Liver (tissue), 9 donors: ENCODE results near the gene SNX15. TPM values are rescaled to one million over a fixed set of nuclear protein-coding genes. Genes with fewer than 3 reads are reported as not detected.

Experiments used
- DNase-seq: peaks from one replicate; pipeline ENCODE4 v3.0.0-alpha.2; 2017; ENCODE audit warnings: low spot score
- H3K27ac ChIP-seq, 2 donors: one replicate each; pipeline ENCODE4 v1.7.0; 2013; ENCODE audit warnings: inconsistent platforms in 2 of 2, low read length in 2 of 2, control low read depth in 1 of 2, low read depth in 1 of 2, mild to moderate bottlenecking in 1 of 2
- H3K27me3 ChIP-seq, 4 donors: one replicate each; pipeline versions ENCODE4 v1.6.1 to v1.7.0; 2013; ENCODE audit warnings: low read length in 3 of 4, inconsistent platforms in 1 of 4, mild to moderate bottlenecking in 1 of 4, moderate library complexity in 1 of 4; ENCODE audit not compliant: control insufficient read depth in 4 of 4, insufficient read depth in 4 of 4
- H3K36me3 ChIP-seq, 4 donors: one replicate each; pipeline versions ENCODE4 v1.6.1 to v1.7.0; 2013; ENCODE audit warnings: low read length in 3 of 4, mild to moderate bottlenecking in 3 of 4, low read depth in 1 of 4, moderate library complexity in 1 of 4; ENCODE audit not compliant: control insufficient read depth in 4 of 4, insufficient read depth in 3 of 4
- H3K4me1 ChIP-seq, 4 donors: one replicate each; pipeline versions ENCODE4 v1.6.1 to v1.7.0; 2013; ENCODE audit warnings: low read length in 3 of 4, mild to moderate bottlenecking in 3 of 4, moderate library complexity in 1 of 4; ENCODE audit not compliant: control insufficient read depth in 4 of 4, insufficient read depth in 4 of 4
- H3K4me3 ChIP-seq, 3 donors: one replicate each; pipeline versions ENCODE4 v1.6.1 to v1.7.0; 2013; ENCODE audit warnings: low read length in 3 of 3, control low read depth in 1 of 3, low read depth in 1 of 3, mild to moderate bottlenecking in 1 of 3
- H3K9ac ChIP-seq, 2 donors: one replicate each; pipeline ENCODE4 v1.7.0; 2013; ENCODE audit warnings: low read length in 2 of 2, mild to moderate bottlenecking in 2 of 2, moderate library complexity in 2 of 2, control low read depth in 1 of 2, low read depth in 1 of 2
- H3K9me3 ChIP-seq, 4 donors: one replicate each; pipeline versions ENCODE4 v1.6.1 to v1.7.0; 2013; ENCODE audit warnings: low read length in 3 of 4; ENCODE audit not compliant: control insufficient read depth in 4 of 4
- EGR1 ChIP-seq, 2 donors: IDR thresholded peaks; 2 replicates each; pipeline ENCODE4 v1.6.1; 2016 to 2018; ENCODE audit warnings: antibody characterized with exemption in 2 of 2, low read depth in 2 of 2
- FOXA1 ChIP-seq: IDR thresholded peaks from 2 replicates; pipeline ENCODE4 v1.6.1; 2016; ENCODE audit warnings: antibody characterized with exemption
- FOXA2 ChIP-seq: IDR thresholded peaks from 2 replicates; pipeline ENCODE4 v1.6.1; 2016; ENCODE audit warnings: antibody characterized with exemption
- GABPA ChIP-seq, 2 donors: IDR thresholded peaks in 1 of 2; conservative IDR thresholded peaks in 1 of 2; 2 replicates each; pipeline ENCODE4 v1.6.1; 2016; ENCODE audit warnings: antibody characterized with exemption in 2 of 2, mild to moderate bottlenecking in 1 of 2, moderate library complexity in 1 of 2
- HNF4A ChIP-seq, 2 donors: conservative IDR thresholded peaks; 2 replicates each; pipeline ENCODE4 v1.6.1; 2016; ENCODE audit warnings: antibody characterized with exemption in 2 of 2, mild to moderate bottlenecking in 2 of 2
- HNF4G ChIP-seq: IDR thresholded peaks from 2 replicates; pipeline ENCODE4 v1.6.1; 2016; ENCODE audit warnings: antibody characterized with exemption
- JUND ChIP-seq, 2 donors: IDR thresholded peaks; 2 replicates each; pipeline ENCODE4 v1.6.1; 2016; ENCODE audit warnings: antibody characterized with exemption in 2 of 2
- NR2F2 ChIP-seq: IDR thresholded peaks from 2 replicates; pipeline ENCODE4 v1.6.1; 2016; ENCODE audit warnings: antibody characterized with exemption
- RAD21 ChIP-seq, 2 donors: IDR thresholded peaks; 2 replicates each; pipeline ENCODE4 v1.6.1; 2016; ENCODE audit warnings: antibody characterized with exemption in 2 of 2, mild to moderate bottlenecking in 2 of 2
- RXRA ChIP-seq, 2 donors: IDR thresholded peaks; 2 replicates each; pipeline ENCODE4 v1.6.1; 2017 to 2018; ENCODE audit warnings: antibody characterized with exemption in 2 of 2, mild to moderate bottlenecking in 1 of 2
- SP1 ChIP-seq: IDR thresholded peaks from 2 replicates; pipeline ENCODE4 v1.6.1; 2018; ENCODE audit warnings: antibody characterized with exemption, mild to moderate bottlenecking
- TAF1 ChIP-seq: conservative IDR thresholded peaks from 2 replicates; pipeline ENCODE4 v1.6.1; 2016; ENCODE audit warnings: antibody characterized with exemption, mild to moderate bottlenecking
- YY1 ChIP-seq: IDR thresholded peaks from 2 replicates; pipeline ENCODE4 v1.6.1; 2016; ENCODE audit warnings: antibody characterized with exemption, mild to moderate bottlenecking
- WGBS: extraction: QIAGEN DNeasy Blood & Tissue Kit; methylation state at CpG from one replicate; pipeline ENCODE4 v1.1.7; 2013; 5-methylcytosine and 5-hydroxymethylcytosine counted together
- polyA plus RNA-seq, 2 donors: library from polyadenylated mRNA; stranded (reverse) in 1 of 2; unstranded in 1 of 2; fragments of 200-250 nt in 1 of 2; fragments of >200 nt in 1 of 2; fragmentation: Nextera tagmentation in 1 of 2; extraction: Ambion mirVana in 1 of 2; gene quantifications; one replicate each; pipeline versions ENCODE4 v1.2.1 to v1.2.3, GENCODE V29; 2013 to 2015
- total RNA-seq, 2 donors: library from RNA; depleted of rRNA; stranded (reverse); fragments of >200 nt; gene quantifications; one replicate each; pipeline ENCODE4 v1.2.3, GENCODE V29; 2014
- TF ChIP-seq, protein P1 (sequence below): fragments of 150-350 bp; IDR thresholded peaks from 2 replicates; pipeline ENCODE4 v1.5.1; 2017; ENCODE audit warnings: improper control_type of control experiment, low read depth, low read length; ENCODE audit not compliant: missing input control
- TF ChIP-seq, protein P2 (sequence below): IDR thresholded peaks from 2 replicates; pipeline ENCODE4 v1.6.1; 2016; ENCODE audit warnings: antibody characterized with exemption
- TF ChIP-seq, protein P3 (sequence below): IDR thresholded peaks from 2 replicates; pipeline ENCODE4 v1.6.1; 2016; ENCODE audit warnings: antibody characterized with exemption, mild to moderate bottlenecking
- TF ChIP-seq, protein P4 (sequence below): IDR thresholded peaks from 2 replicates; pipeline ENCODE4 v1.6.1; 2016; ENCODE audit warnings: antibody characterized with exemption
- TF ChIP-seq, protein P5 (sequence below): IDR thresholded peaks from 2 replicates; pipeline ENCODE4 v1.6.1; 2016; ENCODE audit warnings: antibody characterized with exemption
- donor health status: healthy.
- donor health status: healthy.
- donor health status: healthy.
- donor health status: healthy.
- donor health status: healthy.

The SNX15 gene
- total and polyA plus RNA-seq, 4 donors, result 4.5 to 7.2 (median 5.7) TPM

DNA sequence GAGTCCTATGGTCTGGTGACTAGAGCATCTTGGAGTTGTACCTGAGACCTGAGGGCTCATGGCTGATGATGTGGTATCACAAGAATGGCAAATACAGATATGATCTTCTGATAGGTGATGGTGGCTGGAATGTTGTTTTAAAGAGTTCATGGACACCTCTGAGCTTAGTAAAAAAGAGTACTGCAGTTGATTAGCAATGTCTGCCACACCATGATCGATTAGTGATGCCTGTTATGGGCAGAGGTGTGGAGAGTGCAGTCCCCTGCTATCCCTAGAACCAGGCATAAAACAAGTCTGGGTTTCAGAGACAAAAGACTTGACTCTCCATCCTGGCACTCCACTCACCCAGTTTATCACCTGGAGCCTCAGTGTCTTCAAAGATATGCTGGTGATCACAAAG lies 29.1 kb upstream of the SNX15 start:
- H3K36me3 ChIP-seq, result no peaks in the 10 kb centered on the region
- H3K9ac ChIP-seq, result no peak overlapping the region
- TF ChIP-seq JUND (IDR thresholded peaks at IDR 0.05) (no peak), YY1 (no peak), FOXA2 (no peak), HNF4G (no peak), NR2F2 (no peak), FOXA1 (no peak), SP1 (no peak), RXRA (IDR thresholded peaks at IDR 0.05) (no peak), EGR1 (IDR thresholded peaks at IDR 0.05; ENCODE audit: low read depth in 2 of 2) (no peak), HNF4A (conservative IDR thresholded peaks at IDR 0.05) (no peak), GABPA (IDR thresholded peaks at IDR 0.05 in 1 of 2, conservative IDR thresholded peaks at IDR 0.05 in 1 of 2) (no peak), RAD21 (IDR thresholded peaks at IDR 0.05) (no peak), TAF1 (no peak)
- TF ChIP-seq, protein P1, sequence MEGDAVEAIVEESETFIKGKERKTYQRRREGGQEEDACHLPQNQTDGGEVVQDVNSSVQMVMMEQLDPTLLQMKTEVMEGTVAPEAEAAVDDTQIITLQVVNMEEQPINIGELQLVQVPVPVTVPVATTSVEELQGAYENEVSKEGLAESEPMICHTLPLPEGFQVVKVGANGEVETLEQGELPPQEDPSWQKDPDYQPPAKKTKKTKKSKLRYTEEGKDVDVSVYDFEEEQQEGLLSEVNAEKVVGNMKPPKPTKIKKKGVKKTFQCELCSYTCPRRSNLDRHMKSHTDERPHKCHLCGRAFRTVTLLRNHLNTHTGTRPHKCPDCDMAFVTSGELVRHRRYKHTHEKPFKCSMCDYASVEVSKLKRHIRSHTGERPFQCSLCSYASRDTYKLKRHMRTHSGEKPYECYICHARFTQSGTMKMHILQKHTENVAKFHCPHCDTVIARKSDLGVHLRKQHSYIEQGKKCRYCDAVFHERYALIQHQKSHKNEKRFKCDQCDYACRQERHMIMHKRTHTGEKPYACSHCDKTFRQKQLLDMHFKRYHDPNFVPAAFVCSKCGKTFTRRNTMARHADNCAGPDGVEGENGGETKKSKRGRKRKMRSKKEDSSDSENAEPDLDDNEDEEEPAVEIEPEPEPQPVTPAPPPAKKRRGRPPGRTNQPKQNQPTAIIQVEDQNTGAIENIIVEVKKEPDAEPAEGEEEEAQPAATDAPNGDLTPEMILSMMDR, result no peak
- TF ChIP-seq, protein P2, sequence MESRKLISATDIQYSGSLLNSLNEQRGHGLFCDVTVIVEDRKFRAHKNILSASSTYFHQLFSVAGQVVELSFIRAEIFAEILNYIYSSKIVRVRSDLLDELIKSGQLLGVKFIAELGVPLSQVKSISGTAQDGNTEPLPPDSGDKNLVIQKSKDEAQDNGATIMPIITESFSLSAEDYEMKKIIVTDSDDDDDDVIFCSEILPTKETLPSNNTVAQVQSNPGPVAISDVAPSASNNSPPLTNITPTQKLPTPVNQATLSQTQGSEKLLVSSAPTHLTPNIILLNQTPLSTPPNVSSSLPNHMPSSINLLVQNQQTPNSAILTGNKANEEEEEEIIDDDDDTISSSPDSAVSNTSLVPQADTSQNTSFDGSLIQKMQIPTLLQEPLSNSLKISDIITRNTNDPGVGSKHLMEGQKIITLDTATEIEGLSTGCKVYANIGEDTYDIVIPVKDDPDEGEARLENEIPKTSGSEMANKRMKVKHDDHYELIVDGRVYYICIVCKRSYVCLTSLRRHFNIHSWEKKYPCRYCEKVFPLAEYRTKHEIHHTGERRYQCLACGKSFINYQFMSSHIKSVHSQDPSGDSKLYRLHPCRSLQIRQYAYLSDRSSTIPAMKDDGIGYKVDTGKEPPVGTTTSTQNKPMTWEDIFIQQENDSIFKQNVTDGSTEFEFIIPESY, result no peak
- TF ChIP-seq, protein P3, sequence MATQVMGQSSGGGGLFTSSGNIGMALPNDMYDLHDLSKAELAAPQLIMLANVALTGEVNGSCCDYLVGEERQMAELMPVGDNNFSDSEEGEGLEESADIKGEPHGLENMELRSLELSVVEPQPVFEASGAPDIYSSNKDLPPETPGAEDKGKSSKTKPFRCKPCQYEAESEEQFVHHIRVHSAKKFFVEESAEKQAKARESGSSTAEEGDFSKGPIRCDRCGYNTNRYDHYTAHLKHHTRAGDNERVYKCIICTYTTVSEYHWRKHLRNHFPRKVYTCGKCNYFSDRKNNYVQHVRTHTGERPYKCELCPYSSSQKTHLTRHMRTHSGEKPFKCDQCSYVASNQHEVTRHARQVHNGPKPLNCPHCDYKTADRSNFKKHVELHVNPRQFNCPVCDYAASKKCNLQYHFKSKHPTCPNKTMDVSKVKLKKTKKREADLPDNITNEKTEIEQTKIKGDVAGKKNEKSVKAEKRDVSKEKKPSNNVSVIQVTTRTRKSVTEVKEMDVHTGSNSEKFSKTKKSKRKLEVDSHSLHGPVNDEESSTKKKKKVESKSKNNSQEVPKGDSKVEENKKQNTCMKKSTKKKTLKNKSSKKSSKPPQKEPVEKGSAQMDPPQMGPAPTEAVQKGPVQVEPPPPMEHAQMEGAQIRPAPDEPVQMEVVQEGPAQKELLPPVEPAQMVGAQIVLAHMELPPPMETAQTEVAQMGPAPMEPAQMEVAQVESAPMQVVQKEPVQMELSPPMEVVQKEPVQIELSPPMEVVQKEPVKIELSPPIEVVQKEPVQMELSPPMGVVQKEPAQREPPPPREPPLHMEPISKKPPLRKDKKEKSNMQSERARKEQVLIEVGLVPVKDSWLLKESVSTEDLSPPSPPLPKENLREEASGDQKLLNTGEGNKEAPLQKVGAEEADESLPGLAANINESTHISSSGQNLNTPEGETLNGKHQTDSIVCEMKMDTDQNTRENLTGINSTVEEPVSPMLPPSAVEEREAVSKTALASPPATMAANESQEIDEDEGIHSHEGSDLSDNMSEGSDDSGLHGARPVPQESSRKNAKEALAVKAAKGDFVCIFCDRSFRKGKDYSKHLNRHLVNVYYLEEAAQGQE, result no peak
- TF ChIP-seq, protein P4, sequence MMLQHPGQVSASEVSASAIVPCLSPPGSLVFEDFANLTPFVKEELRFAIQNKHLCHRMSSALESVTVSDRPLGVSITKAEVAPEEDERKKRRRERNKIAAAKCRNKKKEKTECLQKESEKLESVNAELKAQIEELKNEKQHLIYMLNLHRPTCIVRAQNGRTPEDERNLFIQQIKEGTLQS, result no peak
- TF ChIP-seq, protein P5, sequence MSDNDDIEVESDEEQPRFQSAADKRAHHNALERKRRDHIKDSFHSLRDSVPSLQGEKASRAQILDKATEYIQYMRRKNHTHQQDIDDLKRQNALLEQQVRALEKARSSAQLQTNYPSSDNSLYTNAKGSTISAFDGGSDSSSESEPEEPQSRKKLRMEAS, result no peak
- 81% methylated on average over 1 of the region's 1 CpG for WGBS
- peaks cover 0 to 22% (median 13%) of the 10 kb centered on the region in 4 donors for H3K4me1 ChIP-seq
- no peak overlapping the region for H3K4me3 ChIP-seq
- H3K9me3 ChIP-seq, result no peaks in the 10 kb centered on the region
- H3K27me3 ChIP-seq, result no peaks in the 10 kb centered on the region
- no peak overlapping the region for H3K27ac ChIP-seq
- no peak for DNase-seq
